GM11168 (cell line): ENCODE measurements around the gene BMP8B.
"Not testable (repeated sequence)": the region's sequence is repeated elsewhere in the genome, so short reads cannot be mapped to it uniquely, and the experiment has no call there.

Source experiments
- in situ Hi-C: fragments of 300-500 bp; cut with MboI; formaldehyde crosslinking; loops from one replicate; pipeline ENCODE4 v1.12.0; 2022; ENCODE audit warnings: low sequenced_read_pairs; ENCODE audit not compliant: unreplicated experiment

Gene BMP8B

GRCh38 chr1:39816415-39817090 is 27.9 kb upstream of the BMP8B start:
- in situ Hi-C loops = no loop called here

- in situ Hi-C loops = no loop called here
Observed at GRCh38 chr1:39812913-39813312, 24.2 kb upstream of the BMP8B start.

- in situ Hi-C loops = no loop called here
Observed at GRCh38 chr1:39808784-39809517, 20.3 kb upstream of the BMP8B start.

GRCh38 chr1:39805385-39805784 is 16.7 kb upstream of the BMP8B start:
- in situ Hi-C loops = no loop called here

- in situ Hi-C loops = no loop called here
Observed at GRCh38 chr1:39802496-39803260, 14.0 kb upstream of the BMP8B start.

GRCh38 chr1:39800471-39800835 is 11.8 kb upstream of the BMP8B start:
- in situ Hi-C loops = no loop called here

GRCh38 chr1:39799770-39800470 is 11.3 kb upstream of the BMP8B start:
- in situ Hi-C loops = no loop called here

GRCh38 chr1:39798859-39799769 is 10.4 kb upstream of the BMP8B start:
- in situ Hi-C loops = not testable (repeated sequence)

- in situ Hi-C loops = no loop called here
Observed at GRCh38 chr1:39795651-39796050, 7.0 kb upstream of the BMP8B start.

GRCh38 chr1:39791838-39792237 is 3.2 kb upstream of the BMP8B start:
- in situ Hi-C loops = no loop called here

GRCh38 chr1:39789571-39790110 is 976 bp upstream of the BMP8B start:
- in situ Hi-C loops = loop anchor here (5.0 kb wide), 1 partner anchor 292 kb away; no protein-coding TSS in a partner anchor

GRCh38 chr1:39788426-39788757 is 273 bp downstream of the BMP8B start:
- in situ Hi-C loops = loop anchor here (5.0 kb wide), 1 partner anchor 291 kb away; no protein-coding TSS in a partner anchor

- in situ Hi-C loops = loop anchor here (5.0 kb wide), 1 partner anchor 291 kb away; no protein-coding TSS in a partner anchor
Observed at GRCh38 chr1:39787964-39788363, 701 bp downstream of the BMP8B start.

- in situ Hi-C loops = loop anchor here (5.0 kb wide), 1 partner anchor 290 kb away; no protein-coding TSS in a partner anchor
Observed at GRCh38 chr1:39787468-39787867, 1.2 kb downstream of the BMP8B start.

- in situ Hi-C loops = loop anchor here (5.0 kb wide), 1 partner anchor 290 kb away; no protein-coding TSS in a partner anchor
Observed at GRCh38 chr1:39787108-39787375, 1.6 kb downstream of the BMP8B start.

GRCh38 chr1:39786303-39787107 is 2.2 kb downstream of the BMP8B start:
- in situ Hi-C loops = loop anchor here (5.0 kb wide), 1 partner anchor 289 kb away; no protein-coding TSS in a partner anchor

- in situ Hi-C loops = not testable (repeated sequence)
Observed at GRCh38 chr1:39782685-39783084, 6.0 kb downstream of the BMP8B start.

GRCh38 chr1:39782103-39782502 is 6.6 kb downstream of the BMP8B start:
- in situ Hi-C loops = no loop called here

GRCh38 chr1:39781349-39781715 is 7.3 kb downstream of the BMP8B start:
- in situ Hi-C loops = no loop called here
